B cell (primary cell): ENCODE results near the gene KIF21A. TPM values are rescaled to one million over a fixed set of nuclear protein-coding genes. Genes with fewer than 3 reads are reported as not detected.

Source experiments
- ATAC-seq: fragments of 200-7000 bp; cut with Tn5 transposase; one replicate; pipeline ENCODE4 v1.10.0; 2021; ENCODE audit warnings: low read depth, mild to moderate bottlenecking, moderate number of reproducible peaks, moderate library complexity
- CTCF ChIA-PET: fragments of 350-600 bp; sonication (Branson Sonifier 250); formaldehyde crosslinking; loops from one replicate; lab custom pipeline; 2021; ENCODE audit warnings: antibody characterized with exemption, inconsistent platforms; lab: Charles Lee
- POLR2A ChIA-PET: fragments of 350-600 bp; sonication (Branson Sonifier 250); formaldehyde crosslinking; loops from one replicate; lab custom pipeline; 2021; ENCODE audit warnings: antibody characterized with exemption; lab: Charles Lee
- DNase-seq: peaks from one replicate; pipeline ENCODE4 v3.0.0; 2013
- H2AFZ ChIP-seq: 2 replicates; pipeline ENCODE4 v1.6.1; 2012; ENCODE audit warnings: mild to moderate bottlenecking, low read depth, low read length; ENCODE audit not compliant: insufficient read depth, poor library complexity, severe bottlenecking
- H3K27ac ChIP-seq, 2 donors: 1 replicate in 1 of 2; 2 replicates in 1 of 2; pipeline ENCODE4 v1.5.1; 2012 to 2013; ENCODE audit warnings: low read length in 2 of 2, mild to moderate bottlenecking in 2 of 2, moderate library complexity in 1 of 2
- H3K27me3 ChIP-seq, 4 experiments: fragments of 200-600 bp in 1 of 4; sonication (generic) in 1 of 4; replicated peaks in 1 of 4; 1 replicate in 2 of 4; 2 replicates in 2 of 4; pipeline versions ENCODE4 v1.6.1 to v1.7.0; 2013 to 2016; ENCODE audit warnings: low read length in 3 of 4, mild to moderate bottlenecking in 2 of 4, mixed read lengths in 1 of 4, moderate library complexity in 1 of 4; ENCODE audit not compliant: insufficient read depth in 4 of 4, control insufficient read depth in 3 of 4; ENCODE audit errors: control extremely low read depth in 1 of 4
- H3K36me3 ChIP-seq, 2 experiments: replicated peaks in 1 of 2; 1 replicate in 1 of 2; 2 replicates in 1 of 2; pipeline versions ENCODE4 v1.6.1 to v1.7.1; 2013; ENCODE audit warnings: low read length in 1 of 2; ENCODE audit not compliant: insufficient read depth in 2 of 2, control insufficient read depth in 1 of 2; ENCODE audit errors: control extremely low read depth in 1 of 2, extremely low read depth in 1 of 2
- H3K4me1 ChIP-seq, 2 donors: fragments of 200-600 bp in 1 of 2; sonication (generic) in 1 of 2; 1 replicate in 1 of 2; 2 replicates in 1 of 2; pipeline versions ENCODE4 v1.5.1 to v1.6.1; 2013 to 2017; ENCODE audit warnings: low read length in 2 of 2; ENCODE audit not compliant: control insufficient read depth in 2 of 2, insufficient read depth in 2 of 2
- H3K4me2 ChIP-seq: replicated peaks from 2 replicates; pipeline ENCODE3; 2012; ENCODE audit warnings: mild to moderate bottlenecking, low read depth, low read length; ENCODE audit not compliant: poor library complexity, severe bottlenecking
- H3K4me3 ChIP-seq, 5 experiments: fragments of 200-600 bp in 1 of 5; sonication (generic) in 1 of 5; 1 replicate in 3 of 5; 2 replicates in 2 of 5; pipeline versions ENCODE4 v1.5.1 to v1.7.0; 2011 to 2016; ENCODE audit warnings: low read length in 4 of 5, mild to moderate bottlenecking in 4 of 5, low read depth in 2 of 5, control low read depth in 1 of 5, moderate library complexity in 1 of 5; ENCODE audit not compliant: insufficient read depth in 1 of 5; ENCODE audit errors: control extremely low read depth in 1 of 5, extremely low read depth in 1 of 5
- H3K79me2 ChIP-seq: fragments of 200-600 bp; sonication (generic); one replicate; pipeline ENCODE4 v1.6.0; 2016; ENCODE audit warnings: low read length; ENCODE audit not compliant: control insufficient read depth, insufficient read depth
- H3K9ac ChIP-seq: fragments of 200-600 bp; sonication (generic); 2 replicates; pipeline ENCODE4 v1.6.1; 2017; ENCODE audit warnings: mild to moderate bottlenecking, low read length, moderate library complexity
- H3K9me3 ChIP-seq, 3 donors: one replicate each; pipeline versions ENCODE4 v1.6.1 to v1.7.1; 2013; ENCODE audit warnings: low read length in 2 of 3; ENCODE audit not compliant: control insufficient read depth in 2 of 3, insufficient read depth in 1 of 3; ENCODE audit errors: control extremely low read depth in 1 of 3
- H4K20me1 ChIP-seq: 2 replicates; pipeline ENCODE4 v1.6.0; 2012; ENCODE audit warnings: mild to moderate bottlenecking, low read length; ENCODE audit not compliant: insufficient read depth, control insufficient read depth, poor library complexity, severe bottlenecking
- H3K27ac Mint-ChIP-seq: one replicate; pipeline ENCODE4 v1.8.0; 2021; ENCODE audit warnings: mixed read lengths
- H3K27me3 Mint-ChIP-seq: one replicate; pipeline ENCODE4 v1.8.0; 2021; ENCODE audit warnings: mixed read lengths
- H3K4me1 Mint-ChIP-seq: one replicate; pipeline ENCODE4 v1.8.0; 2021; ENCODE audit warnings: mixed read lengths
- H3K4me3 Mint-ChIP-seq: one replicate; pipeline ENCODE4 v1.8.0; 2021; ENCODE audit warnings: mixed read lengths
- H3K9me3 Mint-ChIP-seq: one replicate; pipeline ENCODE4 v1.8.0; 2022; ENCODE audit warnings: mixed read lengths; ENCODE audit not compliant: insufficient read depth
- EZH2 ChIP-seq: IDR thresholded peaks from 2 replicates; pipeline ENCODE4 v1.6.1; 2012; ENCODE audit warnings: borderline replicate concordance, low read depth, mild to moderate bottlenecking, moderate library complexity, low read length; ENCODE audit not compliant: insufficient read depth, poor library complexity, severe bottlenecking
- WGBS: methylation state at CpG from one replicate; pipeline ENCODE4 v1.1.5; 2013; ENCODE audit warnings: missing lambda C conversion rate; ENCODE audit not compliant: insufficient coverage; 5-methylcytosine and 5-hydroxymethylcytosine counted together
- intact Hi-C: fragments of 100-400 bp; cut with micrococcal nuclease; formaldehyde crosslinking; loops from one replicate; pipeline ENCODE4 v1.10.0; 2022
- polyA plus RNA-seq: library from polyadenylated mRNA; depleted of rRNA; stranded (reverse); fragments of >200 nt; gene quantifications from 2 replicates; pipeline ENCODE4 v1.2.3, GENCODE V29; 2012
- total RNA-seq, 2 donors: library from RNA; stranded (reverse); fragments of 120-200 nt in 1 of 2; gene quantifications; 1 replicate in 1 of 2; 2 replicates in 1 of 2; pipeline versions ENCODE4 v1.2.3 to v1.2.4, GENCODE V29; 2013 to 2022
- TF ChIP-seq, protein P1 (sequence below): fragments of 200-600 bp; IDR thresholded peaks from one replicate; pipeline ENCODE4 v1.8.0; 2022; ENCODE audit warnings: antibody characterized with exemption, mild to moderate bottlenecking

The KIF21A gene
- total and polyA plus RNA-seq, 2 donors (not counting 1 experiment from before 2014, with no cell fraction given): 0.33 to 2.2 TPM

DNA sequence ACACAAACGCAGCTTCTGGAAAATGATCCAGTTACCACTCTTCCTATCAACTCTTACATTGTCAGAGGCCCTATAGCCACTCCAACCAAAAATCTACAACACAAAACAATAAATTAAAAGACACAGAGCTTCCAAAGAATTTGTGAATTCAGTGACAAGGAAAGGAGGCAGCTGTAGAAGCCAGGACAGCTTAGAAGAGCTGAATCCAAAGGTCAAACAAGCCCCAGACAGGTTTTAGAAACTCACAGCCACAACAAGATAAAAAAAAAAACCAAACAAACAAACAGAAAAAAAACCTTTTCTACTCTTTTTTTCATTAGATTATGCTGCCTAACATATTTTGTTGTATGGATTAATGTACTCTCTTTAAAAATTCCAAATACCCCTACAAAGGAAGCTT, 94.4 kb downstream of the KIF21A start:
- Histone ChIP-seq H3K79me2 (no peaks in the 10 kb centered on the region), H3K4me1 (no peaks in the 10 kb centered on the region), H3K9me3 (no peaks in the 10 kb centered on the region), H3K27me3 (no peaks in the 10 kb centered on the region), H3K4me2 (no peak overlapping the region), H4K20me1 (no peaks in the 10 kb centered on the region), H2AFZ (no peak overlapping the region), H3K27ac (no peak overlapping the region), H3K9ac (no peak overlapping the region), H3K4me3 (no peak overlapping the region), H3K36me3 (no peaks in the 10 kb centered on the region)
- POLR2A ChIA-PET: no interaction called here
- no peaks in the 10 kb centered on the region for H3K9me3 Mint-ChIP-seq
- intact Hi-C loops: no loop called here
- no peak for DNase-seq
- no peaks in the 10 kb centered on the region for H3K27me3 Mint-ChIP-seq
- CTCF ChIA-PET: no interaction called here
- no peak for ATAC-seq
- no peak overlapping the region for H3K4me3 Mint-ChIP-seq
- H3K27ac Mint-ChIP-seq: no peak overlapping the region
- WGBS: 100% methylated on average over 1 of the region's 1 CpG
- no peak for TF ChIP-seq EZH2
- TF ChIP-seq, protein P1, sequence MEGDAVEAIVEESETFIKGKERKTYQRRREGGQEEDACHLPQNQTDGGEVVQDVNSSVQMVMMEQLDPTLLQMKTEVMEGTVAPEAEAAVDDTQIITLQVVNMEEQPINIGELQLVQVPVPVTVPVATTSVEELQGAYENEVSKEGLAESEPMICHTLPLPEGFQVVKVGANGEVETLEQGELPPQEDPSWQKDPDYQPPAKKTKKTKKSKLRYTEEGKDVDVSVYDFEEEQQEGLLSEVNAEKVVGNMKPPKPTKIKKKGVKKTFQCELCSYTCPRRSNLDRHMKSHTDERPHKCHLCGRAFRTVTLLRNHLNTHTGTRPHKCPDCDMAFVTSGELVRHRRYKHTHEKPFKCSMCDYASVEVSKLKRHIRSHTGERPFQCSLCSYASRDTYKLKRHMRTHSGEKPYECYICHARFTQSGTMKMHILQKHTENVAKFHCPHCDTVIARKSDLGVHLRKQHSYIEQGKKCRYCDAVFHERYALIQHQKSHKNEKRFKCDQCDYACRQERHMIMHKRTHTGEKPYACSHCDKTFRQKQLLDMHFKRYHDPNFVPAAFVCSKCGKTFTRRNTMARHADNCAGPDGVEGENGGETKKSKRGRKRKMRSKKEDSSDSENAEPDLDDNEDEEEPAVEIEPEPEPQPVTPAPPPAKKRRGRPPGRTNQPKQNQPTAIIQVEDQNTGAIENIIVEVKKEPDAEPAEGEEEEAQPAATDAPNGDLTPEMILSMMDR: no peak
- no peaks in the 10 kb centered on the region for H3K4me1 Mint-ChIP-seq

DNA sequence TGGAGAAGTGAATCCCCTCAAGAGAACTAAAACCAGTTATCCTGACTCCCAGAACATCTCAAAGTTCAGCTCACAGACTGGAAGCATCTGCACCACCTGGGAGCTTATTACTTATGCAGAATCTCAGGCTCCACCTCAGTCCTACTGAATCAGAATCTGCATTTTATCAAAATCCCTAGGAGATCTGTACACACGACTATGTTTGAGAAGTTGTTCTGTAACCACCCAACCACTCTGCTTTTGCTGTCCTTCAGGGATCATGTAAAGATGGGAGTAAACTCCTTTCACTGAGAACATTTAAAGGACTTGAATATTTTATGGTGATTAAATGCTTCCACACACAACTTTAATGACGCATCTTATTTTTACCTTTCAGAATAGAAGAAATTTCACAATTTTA, 98.0 kb downstream of the KIF21A start:
- Histone ChIP-seq H3K36me3 (no peaks in the 10 kb centered on the region), H3K4me3 (no peak overlapping the region), H3K9ac (no peak overlapping the region), H2AFZ (no peak overlapping the region), H4K20me1 (no peaks in the 10 kb centered on the region), H3K79me2 (no peaks in the 10 kb centered on the region), H3K9me3 (no peaks in the 10 kb centered on the region), H3K27ac (no peak overlapping the region), H3K27me3 (no peaks in the 10 kb centered on the region), H3K4me2 (no peak overlapping the region), H3K4me1 (no peaks in the 10 kb centered on the region)
- ChIA-PET CTCF (no interaction called here), POLR2A (no interaction called here)
- no peak overlapping the region for H3K4me3 Mint-ChIP-seq
- no CpG with 5 or more reads among the region's 2 CpGs for WGBS
- H3K9me3 Mint-ChIP-seq: no peaks in the 10 kb centered on the region
- no peaks in the 10 kb centered on the region for H3K27me3 Mint-ChIP-seq
- TF ChIP-seq, protein P1: no peak
- TF ChIP-seq EZH2: no peak
- intact Hi-C loops: no loop called here
- no peaks in the 10 kb centered on the region for H3K4me1 Mint-ChIP-seq
- no peak for DNase-seq
- H3K27ac Mint-ChIP-seq: no peak overlapping the region
- no peak for ATAC-seq
